DMS114 treated with DMSO at 0.1 percent for 48 hours (cell line): ENCODE measurements around the gene MAFB.

Experiments
- DNase-seq: peaks from one replicate; lab custom pipeline; 2025; ENCODE audit not compliant: unreplicated experiment; lab: John Stamatoyannopoulos, UW

MAFB gene

DNA sequence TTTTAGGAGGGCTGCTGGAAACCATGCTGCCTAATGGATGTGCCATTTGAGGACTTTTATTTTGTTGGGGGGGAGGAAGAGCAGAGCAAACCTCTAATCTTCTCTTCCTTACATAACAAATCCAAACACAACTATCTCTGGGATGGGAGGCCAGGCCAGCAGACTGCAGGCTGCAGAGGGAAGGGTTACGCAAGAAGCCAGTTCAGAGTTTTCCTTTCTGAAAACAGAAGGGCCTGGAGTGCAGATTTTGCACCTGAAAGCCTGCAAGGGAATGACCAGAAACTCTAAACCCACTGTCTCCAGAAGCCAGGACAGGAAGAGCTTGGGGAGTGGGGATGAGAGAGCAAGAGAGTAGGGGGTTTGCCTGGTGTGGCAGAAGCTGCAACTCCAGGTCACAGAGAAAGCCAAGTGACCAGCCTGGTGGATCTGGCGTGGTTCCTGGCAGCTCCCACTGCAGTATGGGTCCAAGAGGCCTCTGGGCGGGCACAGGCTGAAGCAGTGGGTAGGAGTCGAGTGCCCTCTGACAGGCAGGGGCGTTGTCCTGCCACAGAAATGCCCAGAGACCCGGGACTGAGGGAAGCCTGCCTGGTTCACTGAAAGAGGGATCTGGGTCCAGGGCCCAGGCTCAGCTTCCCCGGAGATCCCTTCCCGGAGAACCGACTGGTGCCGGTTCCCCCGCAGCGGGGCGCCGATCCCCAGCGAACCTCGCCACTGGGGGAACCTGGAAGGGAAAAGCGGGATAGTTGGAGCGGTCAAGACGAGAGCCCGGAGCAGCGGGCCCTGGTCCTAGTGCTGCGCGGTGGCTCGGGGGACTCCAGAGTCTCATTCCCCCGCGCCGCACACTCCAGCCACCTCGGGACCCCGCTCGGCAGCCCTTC lies 6.7 kb downstream of the MAFB start:
- no peak for DNase-seq

DNA sequence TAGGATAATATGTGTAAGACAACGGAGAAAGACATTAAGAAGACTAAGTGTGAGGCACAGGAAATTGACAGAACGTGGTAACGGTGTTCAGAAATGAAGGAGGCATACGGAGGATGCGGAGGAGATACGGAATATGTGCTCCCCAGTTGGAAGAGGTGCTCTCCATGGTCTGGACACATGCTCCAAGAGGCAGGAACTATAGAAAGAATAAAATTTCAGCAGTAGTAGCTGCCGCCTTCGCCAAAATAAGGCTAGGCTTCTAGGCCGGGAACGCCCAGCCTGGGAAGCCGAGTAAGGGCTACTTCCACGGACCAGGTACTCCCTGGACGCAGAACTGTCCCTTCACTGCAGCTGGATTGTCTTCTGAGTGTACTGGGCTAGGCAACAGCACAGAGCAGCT lies 7.4 kb downstream of the MAFB start:
- no peak for DNase-seq

GRCh38 chr20:40681165-40681564 lies 7.9 kb downstream of the MAFB start:
- DNase-seq: no peak

DNA sequence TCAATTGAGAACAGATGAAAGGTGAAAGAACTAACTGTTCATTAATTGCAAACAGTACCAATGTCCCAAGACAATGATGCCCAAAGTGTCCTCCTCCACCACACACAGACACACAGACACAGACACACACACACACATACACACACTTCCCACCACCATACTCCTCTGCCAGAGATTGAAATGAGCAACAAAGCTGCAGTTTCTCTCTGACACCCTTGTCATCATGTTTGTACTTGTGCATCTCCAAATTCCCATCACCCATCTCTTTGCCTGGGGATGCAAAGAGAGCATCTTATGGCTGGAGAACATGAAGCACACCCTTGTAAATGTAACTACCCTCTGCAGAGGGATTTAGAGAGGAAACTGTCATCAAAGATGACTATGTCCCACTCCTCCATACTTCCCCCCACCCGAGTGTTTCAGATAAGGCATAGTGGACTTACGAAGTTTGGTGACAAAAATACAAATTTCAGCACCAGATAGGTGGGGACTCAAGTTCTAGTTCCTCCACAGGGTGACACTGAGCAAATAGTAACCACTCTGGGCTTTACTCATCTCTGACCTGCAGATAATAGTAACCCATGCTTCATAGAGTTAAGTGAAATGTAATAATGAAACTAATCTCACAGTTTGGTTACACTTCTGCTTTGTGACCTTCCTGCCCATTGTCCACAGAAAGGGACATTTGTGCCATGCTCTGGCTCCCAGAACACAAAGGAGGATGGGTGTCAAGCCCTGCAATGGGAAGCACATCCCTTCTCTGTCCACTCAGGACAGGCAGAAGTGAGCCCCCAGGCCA lies 8.7 kb downstream of the MAFB start:
- DNase-seq: no peak

- no peak for DNase-seq
Measured at GRCh38 chr20:40679184-40679583, 9.9 kb downstream of the MAFB start.

GRCh38 chr20:40678286-40678875 lies 10.7 kb downstream of the MAFB start:
- no peak for DNase-seq

- DNase-seq: no peak
Measured at GRCh38 chr20:40677343-40677924, 11.6 kb downstream of the MAFB start.

GRCh38 chr20:40676491-40677269 lies 12.4 kb downstream of the MAFB start:
- DNase-seq: no peak

DNA sequence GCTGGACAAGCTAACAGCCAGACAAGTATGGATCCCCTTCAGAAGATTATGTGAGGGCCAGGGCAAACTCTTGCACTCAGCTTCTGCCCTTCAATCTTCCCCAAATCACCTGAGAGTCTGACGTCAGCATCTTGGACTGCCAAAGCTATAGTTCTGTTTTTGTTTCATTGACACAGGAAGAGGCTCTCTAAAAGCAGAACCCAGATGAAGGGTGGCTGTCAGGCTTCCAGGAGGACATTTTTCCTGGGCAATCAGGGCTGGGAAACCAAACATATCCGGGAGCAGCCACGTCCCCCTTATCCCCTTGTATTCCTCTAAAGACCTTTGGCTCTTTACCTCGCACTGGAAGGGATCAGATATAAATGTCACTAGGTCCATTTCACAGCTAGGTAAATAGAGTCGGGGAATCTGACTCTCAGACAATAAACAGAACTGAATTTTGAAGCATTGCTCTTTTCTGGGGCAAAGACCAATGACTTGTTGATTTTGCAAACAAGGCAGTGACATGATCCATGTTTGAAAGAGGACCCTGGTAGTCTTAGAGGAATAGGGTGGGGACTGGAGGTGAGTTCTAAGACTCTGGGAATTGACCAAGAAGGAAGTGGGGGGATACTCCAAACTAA lies 13.3 kb downstream of the MAFB start:
- DNase-seq: no peak

GRCh38 chr20:40673442-40673841 lies 15.6 kb downstream of the MAFB start:
- DNase-seq: no peak

GRCh38 chr20:40672095-40672494 lies 16.9 kb downstream of the MAFB start:
- DNase-seq: no peak

DNA sequence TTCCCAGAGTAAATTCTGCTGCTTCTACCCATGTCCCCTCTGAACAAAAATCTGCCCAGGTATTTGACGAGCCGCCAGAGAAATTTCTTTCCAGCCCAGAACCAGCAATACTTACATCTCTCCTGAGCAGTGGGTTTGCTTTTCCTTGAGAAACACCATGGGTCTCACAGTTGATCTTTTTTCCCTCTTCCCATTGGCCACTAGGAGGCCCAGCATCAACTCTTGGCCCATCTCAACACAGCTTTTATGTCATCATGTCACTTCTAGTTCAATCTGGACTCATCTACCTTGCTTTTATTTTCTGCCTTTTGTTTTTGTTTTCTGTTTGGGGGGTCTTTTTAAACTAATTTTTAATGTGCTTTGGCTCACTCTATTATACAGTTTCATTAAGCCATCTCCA lies 18.8 kb downstream of the MAFB start:
- no peak for DNase-seq

GRCh38 chr20:40669692-40670091 lies 19.3 kb downstream of the MAFB start:
- no peak for DNase-seq

GRCh38 chr20:40668449-40669228 lies 20.4 kb downstream of the MAFB start:
- no peak for DNase-seq

DNA sequence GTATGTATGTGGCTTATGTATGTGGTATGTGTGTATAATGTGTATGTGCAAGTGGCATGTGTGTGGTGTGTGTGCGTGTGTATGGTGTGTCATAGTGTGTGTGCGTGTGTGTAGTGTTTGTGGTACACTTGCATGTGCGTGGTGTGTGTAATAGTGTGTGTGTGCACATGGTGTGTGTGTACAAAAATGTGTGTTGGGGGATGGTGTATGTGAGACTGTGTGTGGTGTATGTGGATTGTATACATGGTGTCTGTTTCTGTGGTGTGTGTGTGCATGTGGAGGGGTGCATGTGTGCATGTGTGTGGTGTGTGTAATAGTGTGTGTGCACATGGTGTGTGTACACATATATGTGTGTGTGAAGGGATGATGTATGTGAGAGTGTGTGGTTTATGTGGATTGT lies 21.5 kb downstream of the MAFB start:
- no peak for DNase-seq

DNA sequence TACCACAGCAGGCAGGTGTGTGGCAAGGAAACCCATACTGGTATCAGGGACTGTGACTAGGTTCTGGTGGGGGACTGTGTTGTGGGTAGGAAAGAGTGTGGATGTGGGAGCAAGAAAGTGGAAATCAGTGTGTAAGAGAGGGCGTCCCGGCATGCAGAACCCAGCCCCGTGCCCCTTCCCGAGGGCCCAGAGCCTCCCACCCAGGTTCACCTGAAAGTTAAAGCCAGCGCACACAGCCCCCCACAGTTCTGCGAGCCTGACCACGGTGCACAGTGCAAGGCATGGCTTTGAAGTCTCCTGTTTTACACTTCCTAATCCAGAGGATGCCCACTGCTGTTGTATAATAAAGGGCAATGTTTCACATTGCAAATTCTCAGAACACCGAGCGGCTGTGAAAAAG lies 22.7 kb downstream of the MAFB start:
- no peak for DNase-seq

- no peak for DNase-seq
Measured at GRCh38 chr20:40664891-40665290, 24.1 kb downstream of the MAFB start.

- DNase-seq: no peak
Measured at GRCh38 chr20:40663991-40664880, 24.8 kb downstream of the MAFB start.
